Neuronal stem cell (in vitro differentiated cells): ENCODE results near the gene CDCP2.
A peak's percentile ranks its signal among the peaks of the same experiment; 100 is the strongest.

Experiments
- DNase-seq: peaks from one replicate; pipeline ENCODE4 v3.0.0-alpha.2; 2013; ENCODE audit warnings: low spot score
- H2AFZ ChIP-seq: one replicate; pipeline ENCODE4 v1.6.1; 2013; ENCODE audit warnings: mild to moderate bottlenecking, low read length, inconsistent platforms
- H2AK5ac ChIP-seq: 2 replicates; pipeline ENCODE4 v1.6.1; 2013; ENCODE audit warnings: low read depth, mild to moderate bottlenecking, inconsistent platforms, low read length, moderate library complexity, mixed read lengths
- H2BK120ac ChIP-seq: 2 replicates; pipeline ENCODE4 v1.6.1; 2013; ENCODE audit warnings: low read depth, mild to moderate bottlenecking, inconsistent platforms, low read length, moderate library complexity, mixed read lengths
- H2BK12ac ChIP-seq: one replicate; pipeline ENCODE4 v1.6.1; 2013; ENCODE audit warnings: low read length, inconsistent platforms
- H2BK15ac ChIP-seq: 2 replicates; pipeline ENCODE4 v1.6.1; 2013; ENCODE audit warnings: mild to moderate bottlenecking, low read length, inconsistent platforms, mixed read lengths
- H2BK5ac ChIP-seq: one replicate; pipeline ENCODE4 v1.6.1; 2013; ENCODE audit warnings: inconsistent platforms, mild to moderate bottlenecking, low read length, moderate library complexity
- H3K14ac ChIP-seq: one replicate; pipeline ENCODE4 v1.6.1; 2013; ENCODE audit warnings: low read length, inconsistent platforms
- H3K18ac ChIP-seq: 2 replicates; pipeline ENCODE4 v1.6.1; 2013; ENCODE audit warnings: low read length, inconsistent platforms
- H3K23ac ChIP-seq: 2 replicates; pipeline ENCODE4 v1.6.1; 2013; ENCODE audit warnings: low read depth, mild to moderate bottlenecking, mixed read lengths, low read length, inconsistent platforms; ENCODE audit not compliant: poor library complexity
- H3K27ac ChIP-seq: replicated peaks from 3 replicates; pipeline ENCODE4 v1.5.1; 2013; ENCODE audit warnings: low read length, inconsistent platforms
- H3K27me3 ChIP-seq, 3 experiments: 2 replicates each; pipeline ENCODE4 v1.6.1; 2013; ENCODE audit warnings: low read length in 3 of 3, mild to moderate bottlenecking in 2 of 3, inconsistent platforms in 1 of 3, low read depth in 1 of 3, mixed read lengths in 1 of 3, moderate library complexity in 1 of 3; ENCODE audit not compliant: control insufficient read depth in 3 of 3, insufficient read depth in 3 of 3
- H3K36me3 ChIP-seq, 2 donors: replicated peaks in 1 of 2; 2 replicates each; pipeline ENCODE4 v1.6.1; 2013; ENCODE audit warnings: low read length in 2 of 2; ENCODE audit not compliant: control insufficient read depth in 2 of 2, insufficient read depth in 2 of 2
- H3K4ac ChIP-seq: 2 replicates; pipeline ENCODE4 v1.6.1; 2013; ENCODE audit warnings: inconsistent platforms, mild to moderate bottlenecking, low read length, moderate library complexity
- H3K4me1 ChIP-seq, 2 donors: 1 replicate in 1 of 2; 2 replicates in 1 of 2; pipeline ENCODE4 v1.6.1; 2013; ENCODE audit warnings: low read length in 2 of 2, low read depth in 1 of 2; ENCODE audit not compliant: control insufficient read depth in 2 of 2, insufficient read depth in 1 of 2
- H3K4me2 ChIP-seq: one replicate; pipeline ENCODE4 v1.6.1; 2013; ENCODE audit warnings: mild to moderate bottlenecking, low read length, inconsistent platforms; ENCODE audit not compliant: insufficient read depth, poor library complexity, severe bottlenecking
- H3K4me3 ChIP-seq, 2 donors: 2 replicates each; pipeline ENCODE4 v1.5.1; 2013; ENCODE audit warnings: low read length in 2 of 2, mild to moderate bottlenecking in 2 of 2, inconsistent platforms in 1 of 2, moderate library complexity in 1 of 2
- H3K79me1 ChIP-seq: one replicate; pipeline ENCODE4 v1.6.1; 2013; ENCODE audit warnings: low read depth, mild to moderate bottlenecking, inconsistent platforms, low read length, moderate library complexity
- H3K9ac ChIP-seq: one replicate; pipeline ENCODE4 v1.6.1; 2013; ENCODE audit warnings: mild to moderate bottlenecking, low read depth, low read length, inconsistent platforms; ENCODE audit not compliant: poor library complexity
- H3K9me3 ChIP-seq, 2 donors: replicated peaks in 1 of 2; 2 replicates each; pipeline versions ENCODE3 to v1.6.1; 2013; ENCODE audit warnings: low read length in 2 of 2, mild to moderate bottlenecking in 2 of 2, inconsistent platforms in 1 of 2, low read depth in 1 of 2, mixed read lengths in 1 of 2, moderate library complexity in 1 of 2; ENCODE audit not compliant: control insufficient read depth in 2 of 2, insufficient read depth in 1 of 2
- H4K8ac ChIP-seq: one replicate; pipeline ENCODE4 v1.6.1; 2013; ENCODE audit warnings: low read depth, mild to moderate bottlenecking, inconsistent platforms, low read length, moderate library complexity
- H4K91ac ChIP-seq: one replicate; pipeline ENCODE4 v1.6.1; 2013; ENCODE audit warnings: low read length, low read depth, mild to moderate bottlenecking, inconsistent platforms; ENCODE audit not compliant: poor library complexity
- WGBS, 2 donors: extraction: QIAGEN DNeasy Blood & Tissue Kit; methylation state at CpG; one replicate each; pipeline ENCODE4 v1.1.7; 2013; ENCODE audit warnings: missing lambda C conversion rate in 2 of 2, mixed read lengths in 1 of 2; ENCODE audit not compliant: insufficient read length in 2 of 2, insufficient replicate concordance in 1 of 2; ENCODE audit errors: extremely low coverage in 2 of 2; 5-methylcytosine and 5-hydroxymethylcytosine counted together

The CDCP2 gene

GRCh38 chr1:54159733-54160316 is 7.0 kb upstream of the CDCP2 start:
- H3K9me3 ChIP-seq: peaks cover 0 to 2% of the 10 kb centered on the region in 2 donors
- H2BK5ac ChIP-seq: no peak overlapping the region
- no peak overlapping the region for H2BK15ac ChIP-seq
- no peak overlapping the region for H3K4me3 ChIP-seq
- H3K14ac ChIP-seq: peak overlapping the region; percentile 23
- H2BK120ac ChIP-seq: no peak overlapping the region
- H3K18ac ChIP-seq: peak overlapping the region; percentile 35
- no CpG with 5 or more reads among the region's 4 CpGs for WGBS, 2 donors
- H3K36me3 ChIP-seq: no peaks in the 10 kb centered on the region
- H3K27ac ChIP-seq: no peak overlapping the region
- peaks cover 0 to 4% of the 10 kb centered on the region in 2 donors for H3K4me1 ChIP-seq
- no peak overlapping the region for H3K4me2 ChIP-seq
- DNase-seq: no peak
- H2AK5ac ChIP-seq: no peak overlapping the region
- H2BK12ac ChIP-seq: no peak overlapping the region
- no peak overlapping the region for H4K8ac ChIP-seq
- no peaks in the 10 kb centered on the region for H3K79me1 ChIP-seq
- peaks cover 0 to 6% (median 0%) of the 10 kb centered on the region in 3 experiments for H3K27me3 ChIP-seq
- H2AFZ ChIP-seq: no peak overlapping the region
- H3K23ac ChIP-seq: no peak overlapping the region
- H3K9ac ChIP-seq: no peak overlapping the region
- H3K4ac ChIP-seq: no peak overlapping the region
- H4K91ac ChIP-seq: no peak overlapping the region

- Histone ChIP-seq H3K9ac (peak overlapping the region; percentile 30), H3K4me2 (no peak overlapping the region), H4K91ac (no peak overlapping the region), H3K9me3 (peaks cover 0 to 2% of the 10 kb centered on the region in 2 donors), H3K4me1 (peaks cover 8 to 10% of the 10 kb centered on the region in 2 donors), H2BK12ac (no peak overlapping the region), H3K23ac (no peak overlapping the region), H3K14ac (no peak overlapping the region), H2BK120ac (peak overlapping the region; percentile 68), H3K27me3 (peaks cover 0 to 6% (median 0%) of the 10 kb centered on the region in 3 experiments), H3K18ac (peak overlapping the region; percentile 44), H4K8ac (no peak overlapping the region), H3K4ac (no peak overlapping the region), H3K27ac (no peak overlapping the region), H2BK15ac (no peak overlapping the region), H3K79me1 (no peaks in the 10 kb centered on the region), H3K4me3 (no peak overlapping the region), H2AK5ac (no peak overlapping the region), H3K36me3 (no peaks in the 10 kb centered on the region), H2AFZ (no peak overlapping the region), H2BK5ac (no peak overlapping the region)
- no peak for DNase-seq
- no CpG with 5 or more reads among the region's 3 CpGs for WGBS, 2 donors
These were observed 5.3 kb upstream of the CDCP2 start for GRCh38 chr1:54158071-54158470.

GRCh38 chr1:54157401-54157800 is 4.6 kb upstream of the CDCP2 start:
- no peak overlapping the region for H3K9ac ChIP-seq
- no peak overlapping the region for H3K23ac ChIP-seq
- no peak overlapping the region for H2AFZ ChIP-seq
- H3K27ac ChIP-seq: no peak overlapping the region
- H3K4me3 ChIP-seq: no peak overlapping the region
- no peaks in the 10 kb centered on the region for H3K79me1 ChIP-seq
- WGBS, 2 donors: no CpG with 5 or more reads among the region's 6 CpGs
- H4K91ac ChIP-seq: no peak overlapping the region
- H3K18ac ChIP-seq: no peak overlapping the region
- H4K8ac ChIP-seq: no peak overlapping the region
- H3K4me2 ChIP-seq: no peak overlapping the region
- H3K14ac ChIP-seq: no peak overlapping the region
- no peak overlapping the region for H3K4ac ChIP-seq
- peaks cover 0 to 6% (median 0%) of the 10 kb centered on the region in 3 experiments for H3K27me3 ChIP-seq
- no peak overlapping the region for H2BK15ac ChIP-seq
- no peak overlapping the region for H2BK5ac ChIP-seq
- H3K36me3 ChIP-seq: no peaks in the 10 kb centered on the region
- H2BK12ac ChIP-seq: no peak overlapping the region
- peaks cover 8 to 10% of the 10 kb centered on the region in 2 donors for H3K4me1 ChIP-seq
- H2BK120ac ChIP-seq: no peak overlapping the region
- H2AK5ac ChIP-seq: no peak overlapping the region
- DNase-seq: no peak
- H3K9me3 ChIP-seq: peaks cover 0 to 2% of the 10 kb centered on the region in 2 donors

GRCh38 chr1:54156986-54157385 is 4.2 kb upstream of the CDCP2 start:
- Histone ChIP-seq H3K23ac (no peak overlapping the region), H4K91ac (no peak overlapping the region), H2AK5ac (peak overlapping the region; percentile 19), H2BK15ac (no peak overlapping the region), H3K14ac (peak overlapping the region; percentile 11), H3K4me2 (no peak overlapping the region), H3K18ac (no peak overlapping the region), H3K9me3 (peaks cover 0 to 2% of the 10 kb centered on the region in 2 donors), H3K36me3 (no peaks in the 10 kb centered on the region), H3K4ac (peak overlapping the region; percentile 20), H3K79me1 (no peaks in the 10 kb centered on the region), H3K4me3 (no peak overlapping the region), H4K8ac (no peak overlapping the region), H3K4me1 (peaks cover 8 to 10% of the 10 kb centered on the region in 2 donors), H2AFZ (no peak overlapping the region), H3K27ac (no peak overlapping the region), H2BK5ac (no peak overlapping the region), H3K27me3 (peaks cover 0 to 6% (median 0%) of the 10 kb centered on the region in 3 experiments), H2BK120ac (no peak overlapping the region), H2BK12ac (no peak overlapping the region), H3K9ac (no peak overlapping the region)
- DNase-seq: no peak
- no CpG with 5 or more reads among the region's 7 CpGs for WGBS, 2 donors
